ENCODE data around the gene MRPL36.

- TF ChIP-seq CTCF (IDR thresholded peaks at IDR 0.05) (no peak), ZFX (IDR thresholded peaks at IDR 0.05; ENCODE audit: borderline replicate concordance) (no peak)
These were observed 35.8 kb upstream of the MRPL36 start for GRCh38 chr5:1835431-1835830.
